GM18867 (cell line): Measurements from ENCODE around the gene YPEL2.
A peak's percentile ranks its signal among the peaks of the same experiment; 100 is the strongest.

Experiments used
- ATAC-seq: cut with Tn5 transposase; IDR thresholded peaks from one replicate; pipeline ENCODE4 v1.9.1; 2021; ENCODE audit warnings: mild to moderate bottlenecking, moderate library complexity; ENCODE audit not compliant: unreplicated experiment

YPEL2 gene

DNA sequence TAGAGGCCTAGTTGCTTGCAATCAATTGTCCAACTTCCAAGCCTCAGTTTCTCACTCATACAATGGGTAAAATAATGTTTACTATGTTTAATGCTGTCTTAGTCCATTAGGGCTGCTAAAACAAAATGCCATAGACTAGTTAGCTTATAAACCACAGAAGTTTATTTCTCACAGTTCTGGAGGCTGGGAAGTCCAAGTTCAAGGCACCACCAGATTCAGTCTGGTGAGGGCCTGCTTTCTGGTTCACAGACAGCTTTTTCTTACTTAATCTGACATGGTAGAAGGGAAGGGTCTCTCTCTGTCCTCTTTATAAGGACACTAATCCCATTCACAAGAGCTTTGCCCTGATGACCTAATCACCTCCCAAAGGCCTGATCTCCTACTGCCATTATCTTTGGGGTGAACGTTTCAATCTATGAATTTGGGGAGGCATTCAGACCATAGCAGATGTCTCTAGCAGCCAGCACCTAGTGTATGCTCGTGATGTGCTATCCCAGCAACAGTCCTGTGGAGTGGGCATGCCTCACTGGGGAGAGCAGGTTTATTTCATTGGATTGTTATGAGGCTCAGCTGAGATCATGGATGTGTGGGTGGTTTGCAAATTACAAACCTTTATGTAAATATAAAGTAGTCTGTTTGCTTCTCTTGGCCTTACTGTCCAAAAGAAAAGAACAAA lies 25.2 kb downstream of the YPEL2 start:
- no peak for ATAC-seq

DNA sequence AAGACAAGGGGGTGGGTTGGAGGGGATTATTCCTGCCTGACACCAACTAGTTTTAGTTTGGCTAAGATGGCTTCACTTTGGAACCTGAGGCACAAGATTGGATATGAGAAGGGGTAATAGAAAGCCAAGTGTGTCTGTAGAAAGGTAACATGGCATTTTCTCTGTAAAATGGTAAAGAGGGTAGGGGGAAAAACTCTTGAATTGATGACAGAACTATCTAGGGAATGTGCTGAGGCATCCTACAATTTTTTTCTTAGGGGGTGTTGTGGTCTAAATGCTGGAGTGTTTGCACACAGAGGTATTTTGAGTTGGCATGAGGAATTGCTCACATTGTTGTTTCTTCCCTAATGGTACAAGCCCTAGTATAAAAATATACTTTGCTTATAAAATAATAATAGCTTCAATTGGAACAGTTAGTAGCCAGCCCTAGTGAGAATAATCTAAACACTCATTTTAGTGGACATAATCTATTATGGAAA lies 25.8 kb downstream of the YPEL2 start:
- no peak for ATAC-seq

DNA sequence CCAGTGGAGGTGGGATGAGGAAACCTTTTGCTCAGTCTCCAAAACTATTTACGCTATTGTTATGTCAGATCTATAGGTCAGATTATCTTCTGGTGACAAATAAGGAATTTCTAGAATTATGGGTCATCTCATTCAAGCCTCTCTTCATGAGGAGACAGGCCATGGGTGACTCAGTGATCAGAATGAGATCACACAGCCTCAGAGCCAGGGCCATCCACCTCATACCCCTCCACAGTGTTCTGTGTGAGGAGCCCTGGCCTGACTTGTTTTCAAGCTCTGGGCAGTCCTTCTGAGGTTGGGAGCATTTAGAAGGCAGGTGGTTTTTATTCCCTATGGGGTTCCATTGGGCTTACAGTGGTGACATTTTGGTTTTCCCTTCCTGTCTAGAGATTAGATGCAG lies 26.5 kb downstream of the YPEL2 start:
- ATAC-seq = no peak

DNA sequence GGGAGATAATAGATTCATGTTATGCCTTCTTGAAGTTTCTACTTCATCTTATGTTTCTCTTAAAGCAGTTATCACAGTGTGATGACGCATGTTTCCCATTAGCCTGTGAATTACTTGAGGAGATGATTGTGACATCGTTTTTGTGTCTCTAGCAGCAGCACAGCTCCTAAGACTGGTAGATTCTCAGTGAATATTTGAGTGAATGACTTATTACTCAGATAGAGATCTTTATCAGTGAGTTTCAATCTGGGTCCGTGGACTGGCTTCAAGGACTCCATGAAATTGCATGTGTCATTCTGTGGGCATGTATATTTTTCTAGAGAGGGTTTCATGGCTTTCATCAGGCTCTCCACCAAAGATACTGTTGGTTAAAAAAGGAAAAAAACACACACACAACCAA lies 29.9 kb downstream of the YPEL2 start:
- no peak for ATAC-seq

DNA sequence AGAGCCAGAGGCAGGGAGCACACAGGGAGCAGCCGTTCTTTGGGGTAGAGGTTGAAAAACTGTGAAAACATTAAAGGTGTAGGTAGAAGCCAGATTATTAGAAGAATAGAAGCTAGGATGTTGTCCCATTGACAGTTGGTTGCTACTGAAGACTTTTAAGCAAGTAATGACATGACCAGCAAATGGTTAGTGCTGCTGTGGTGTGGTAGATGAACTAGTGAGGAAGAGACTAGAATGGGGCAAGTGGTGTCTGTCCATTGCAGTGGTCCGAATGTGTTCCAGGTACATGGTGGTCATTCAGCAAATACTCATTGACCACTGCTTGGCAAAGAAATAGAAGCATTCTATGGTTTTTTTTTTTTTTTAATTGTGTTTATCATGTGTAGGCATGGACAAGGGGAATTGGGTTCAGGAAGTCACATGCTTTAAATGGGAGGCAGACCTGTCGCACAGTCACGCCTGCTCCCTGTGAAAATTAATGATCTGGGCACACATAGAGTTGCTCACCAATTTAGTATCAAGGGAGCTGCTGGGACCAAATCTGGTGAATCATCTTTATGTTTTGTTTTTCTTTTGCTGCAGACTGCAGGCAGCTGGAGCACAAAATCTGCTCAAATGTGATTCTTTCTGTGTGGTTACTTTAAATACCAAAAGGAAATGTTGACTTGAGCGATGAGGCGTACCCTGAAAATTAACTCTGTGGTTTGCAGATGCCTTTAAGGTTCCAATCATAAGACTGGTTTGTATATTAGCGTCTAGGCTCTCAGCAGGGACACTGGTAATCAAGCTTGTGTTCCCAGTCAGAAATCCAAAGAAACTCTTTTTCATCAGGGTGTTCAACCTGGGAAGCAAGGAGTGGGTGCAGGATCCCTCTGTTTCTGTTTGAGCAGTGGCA lies 30.7 kb downstream of the YPEL2 start:
- peak; percentile 77 for ATAC-seq

DNA sequence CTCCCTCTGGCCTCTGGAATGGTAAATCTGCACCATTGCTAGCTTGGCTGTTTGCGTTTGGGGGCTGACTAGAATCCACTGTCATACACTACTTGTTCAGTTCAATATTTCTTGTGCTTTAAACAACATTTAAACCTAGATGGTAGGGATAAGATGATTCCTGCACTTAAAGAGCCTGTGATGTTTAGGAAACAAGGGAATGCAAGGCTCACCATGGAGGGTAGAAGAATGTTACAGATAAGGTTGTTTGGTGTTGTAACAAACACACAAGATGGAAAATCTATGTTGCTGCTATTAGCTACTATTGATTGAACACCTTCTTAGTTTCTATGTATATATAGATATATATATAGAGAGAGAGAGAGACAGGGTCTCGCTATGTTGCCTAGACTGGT lies 31.4 kb downstream of the YPEL2 start:
- no peak for ATAC-seq

DNA sequence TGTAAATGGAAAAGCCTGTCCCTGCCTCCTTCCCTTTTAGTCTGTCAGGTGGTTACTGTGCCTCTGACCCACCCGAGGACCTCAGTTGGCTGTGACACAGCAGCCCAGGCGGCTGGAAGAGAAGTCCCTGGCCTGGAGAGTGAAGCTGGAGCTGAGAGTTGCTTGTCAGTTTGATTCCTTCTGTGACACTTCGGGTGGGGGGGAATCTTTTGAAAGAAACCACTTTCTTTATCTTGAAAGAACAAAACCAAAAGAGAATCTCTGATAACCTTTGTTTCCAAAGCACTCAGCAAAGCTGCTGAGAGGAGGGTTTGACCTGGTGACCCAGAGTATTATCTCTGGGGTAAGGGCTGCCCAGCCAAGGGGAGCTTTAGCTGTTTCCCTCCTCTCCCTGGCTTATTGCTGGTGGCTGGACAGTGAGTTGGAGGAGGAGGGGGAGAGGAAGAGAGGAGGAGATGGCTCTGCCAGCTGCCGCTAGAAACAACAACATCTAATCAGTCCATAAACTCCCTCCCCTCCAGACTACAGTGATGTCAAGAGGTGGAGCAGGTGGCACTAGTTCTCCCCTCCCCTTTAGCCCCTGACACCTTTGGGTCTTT lies 34.0 kb downstream of the YPEL2 start:
- ATAC-seq = no peak

DNA sequence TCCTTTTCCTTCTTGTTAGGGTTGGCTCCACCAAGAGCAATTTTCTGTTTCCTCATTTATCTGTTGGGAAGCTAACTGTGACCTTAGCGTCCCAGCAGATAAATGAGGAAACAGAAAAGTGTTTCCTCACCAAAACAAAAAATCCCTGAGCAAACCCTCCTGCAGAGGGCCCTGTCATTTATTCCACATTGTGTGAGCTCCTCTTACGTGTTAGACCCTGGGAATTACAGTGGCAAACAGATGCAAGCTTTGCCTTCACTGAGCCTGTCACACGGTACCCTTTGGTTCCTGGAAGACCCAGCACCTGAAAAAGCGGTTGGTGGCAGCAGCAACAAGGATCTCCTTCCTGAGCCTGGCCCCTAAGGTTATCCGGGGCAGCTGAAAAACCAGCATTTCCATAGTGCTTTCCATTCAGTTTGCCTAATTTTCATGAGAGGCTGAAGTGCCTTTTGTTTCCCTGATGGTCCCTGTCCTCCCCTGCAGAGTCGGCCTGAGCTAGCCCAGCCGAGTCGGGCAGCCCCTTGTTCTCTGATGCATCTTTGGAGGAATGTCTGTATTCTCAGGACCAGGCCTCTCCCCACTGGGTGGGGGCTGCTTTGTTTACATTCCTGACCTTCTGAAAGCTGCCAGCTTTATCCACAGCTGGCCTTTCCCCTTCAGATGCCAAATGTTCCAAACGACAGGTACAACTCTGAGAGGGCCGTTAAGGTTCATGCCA lies 34.7 kb downstream of the YPEL2 start:
- no peak for ATAC-seq

DNA sequence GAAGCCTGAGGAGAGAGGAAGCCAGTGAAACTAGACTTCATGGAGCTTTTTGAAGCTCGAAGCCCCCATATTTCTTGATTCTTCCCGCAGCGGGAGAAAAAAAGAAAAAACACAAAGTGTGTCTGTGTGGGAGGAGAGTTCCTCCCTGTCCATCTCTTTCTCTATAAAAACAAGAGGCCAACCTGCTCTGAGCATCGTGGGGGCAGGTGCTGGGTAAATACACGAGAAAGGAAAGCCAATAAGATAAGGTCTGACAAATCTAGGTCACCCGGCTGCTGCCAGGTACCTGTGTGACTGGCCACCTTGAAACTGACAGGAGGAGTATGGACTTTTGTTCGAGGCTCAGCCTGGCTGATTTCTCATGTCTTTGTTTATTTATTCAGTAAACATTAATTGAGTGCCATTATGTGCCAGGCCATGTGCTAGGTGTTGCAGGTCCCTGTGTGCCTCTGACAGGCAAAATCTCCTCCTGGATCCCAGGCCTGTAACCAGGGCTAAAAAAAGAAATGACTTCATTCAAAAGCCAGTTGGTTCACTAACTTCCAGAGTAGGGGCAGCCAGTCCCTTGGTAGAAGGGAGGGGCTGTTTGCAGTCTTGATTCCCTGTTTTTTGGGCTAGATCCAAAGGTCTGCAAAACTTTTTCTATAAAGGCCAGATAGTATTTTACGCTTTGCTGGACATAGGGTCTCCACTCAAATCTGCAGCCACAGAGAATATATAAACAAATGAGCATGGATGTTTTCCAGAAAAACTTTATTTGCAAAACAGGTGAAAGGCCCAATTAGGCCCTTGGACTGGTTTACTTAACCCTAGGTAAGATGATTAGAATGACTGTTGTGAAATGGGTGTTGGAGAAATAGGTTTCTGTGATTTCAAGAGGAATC lies 35.6 kb downstream of the YPEL2 start:
- ATAC-seq = no peak

DNA sequence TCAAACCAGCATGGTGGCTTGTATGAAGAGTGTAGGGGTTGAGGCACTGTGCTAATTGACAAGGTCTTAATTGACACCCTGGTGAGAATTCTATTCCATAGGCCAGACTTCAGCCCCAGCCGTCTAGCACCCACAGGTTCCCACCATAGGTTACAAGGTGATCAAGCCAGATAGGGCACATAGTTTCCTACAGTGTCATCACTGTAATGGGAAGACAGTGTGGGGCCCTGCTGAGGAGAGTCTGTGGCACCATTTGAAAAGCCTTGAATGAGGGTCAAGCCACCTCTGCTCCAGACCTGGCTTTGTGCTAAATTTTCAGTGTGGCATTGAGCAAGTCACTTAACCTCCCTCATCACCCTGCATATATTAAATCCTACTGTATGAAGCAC lies 36.2 kb downstream of the YPEL2 start:
- no peak for ATAC-seq

DNA sequence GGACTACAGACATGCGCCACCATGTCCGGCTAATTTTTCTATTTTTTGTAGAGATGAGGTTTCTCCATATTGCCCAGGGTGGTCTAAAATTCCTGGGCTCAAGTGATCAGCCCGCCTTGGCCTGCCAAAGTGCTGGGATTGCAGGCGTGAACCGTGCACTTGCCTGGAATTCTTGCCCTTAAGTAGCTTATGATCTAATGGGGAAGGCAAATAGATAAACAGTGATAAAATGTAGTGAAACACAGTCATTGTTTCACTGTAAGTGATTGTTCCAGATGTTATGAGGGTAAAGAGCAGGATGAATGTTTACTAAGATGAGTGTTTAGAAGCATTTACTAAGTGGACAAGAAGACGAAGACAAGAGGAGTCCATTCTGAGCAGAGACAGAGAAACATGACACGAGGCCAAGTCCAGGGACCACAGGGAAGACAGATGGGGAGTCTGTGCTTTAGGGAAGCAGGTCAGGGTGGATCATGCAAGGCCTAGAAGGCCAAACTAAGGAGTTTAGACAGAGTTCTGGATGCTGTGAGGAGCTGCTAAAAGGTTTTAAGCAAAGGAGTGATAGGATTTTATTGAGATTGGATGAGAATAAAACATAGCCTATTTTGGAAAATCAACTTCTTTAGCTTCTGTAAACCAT lies 36.9 kb downstream of the YPEL2 start:
- ATAC-seq = no peak

DNA sequence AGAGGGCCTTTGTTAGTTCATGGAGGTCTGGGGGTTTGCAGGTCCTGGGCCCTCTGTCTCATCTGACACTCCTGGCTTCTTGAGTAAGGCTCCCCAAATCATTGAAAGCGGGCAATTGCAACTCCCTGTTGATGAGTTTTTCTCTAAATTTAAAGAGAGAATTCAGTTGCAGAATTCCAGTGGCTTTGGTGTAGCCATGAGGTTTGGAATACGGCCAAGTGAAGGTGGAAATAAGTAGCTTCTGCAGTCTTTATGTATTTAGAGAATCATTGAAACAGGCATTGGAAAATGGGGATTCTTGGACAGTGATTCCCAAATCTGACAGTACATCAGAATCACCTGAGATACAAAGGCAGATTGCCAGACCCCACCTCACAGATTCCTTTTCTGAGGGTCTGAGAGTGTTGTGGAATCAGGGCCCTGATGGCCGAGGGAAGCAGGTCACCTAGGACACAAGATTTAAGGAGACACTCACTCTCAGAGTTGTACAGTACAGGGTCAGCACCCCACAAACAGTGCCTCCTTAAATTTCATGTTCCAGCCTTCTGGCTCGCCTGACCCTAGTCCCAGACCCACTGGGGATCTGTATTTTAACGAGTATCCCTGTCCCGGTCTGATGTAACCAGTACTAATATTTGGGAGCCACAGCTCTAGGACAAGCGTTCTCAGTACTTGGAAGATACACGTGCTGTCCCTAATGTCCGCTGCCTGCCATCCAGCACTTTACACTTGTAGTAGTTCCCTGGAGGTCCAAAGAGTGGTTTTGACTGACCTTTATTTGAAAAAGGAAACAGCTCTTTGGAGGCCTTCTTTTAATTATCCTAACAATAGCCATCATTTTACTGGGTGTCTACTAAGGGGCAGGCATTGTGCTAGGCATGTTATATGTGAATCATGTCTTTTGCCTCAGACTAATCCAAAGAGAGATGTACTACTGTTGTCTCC lies 37.8 kb downstream of the YPEL2 start:
- no peak for ATAC-seq

DNA sequence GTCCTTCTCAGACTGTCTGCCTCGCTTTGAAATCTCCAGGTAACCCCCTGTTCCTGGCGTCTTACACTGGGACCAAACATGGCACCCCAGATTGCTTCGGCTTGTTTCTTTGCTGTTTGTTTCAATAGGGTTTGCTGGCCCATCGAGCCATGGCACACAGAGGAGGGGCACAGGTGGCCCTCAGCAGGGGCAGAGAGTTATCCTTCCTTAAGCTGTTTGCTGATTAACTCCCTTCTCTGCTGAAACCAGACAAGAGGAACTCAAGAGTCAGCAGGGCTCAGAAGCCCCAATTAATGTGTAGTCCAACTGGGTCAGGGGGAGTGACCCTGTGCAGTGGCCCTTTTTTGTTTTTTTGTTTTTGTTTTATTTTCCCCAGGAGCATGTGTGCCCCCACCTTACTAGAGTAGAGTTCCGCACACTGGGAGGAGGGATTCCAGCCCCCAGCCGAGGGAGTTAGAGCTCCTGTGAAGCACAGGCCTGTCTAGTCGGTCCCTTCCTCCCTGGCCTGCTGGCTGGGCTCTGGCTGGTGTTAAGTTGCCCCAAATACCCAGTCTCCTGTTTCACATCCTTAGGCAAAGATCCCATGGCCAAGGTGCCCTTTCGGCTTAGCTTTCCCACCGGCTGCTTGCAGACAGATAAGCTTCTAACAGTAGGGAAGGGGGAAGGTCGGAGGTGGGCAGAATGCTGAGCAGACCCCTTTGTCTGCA lies 39.3 kb downstream of the YPEL2 start:
- ATAC-seq = no peak

DNA sequence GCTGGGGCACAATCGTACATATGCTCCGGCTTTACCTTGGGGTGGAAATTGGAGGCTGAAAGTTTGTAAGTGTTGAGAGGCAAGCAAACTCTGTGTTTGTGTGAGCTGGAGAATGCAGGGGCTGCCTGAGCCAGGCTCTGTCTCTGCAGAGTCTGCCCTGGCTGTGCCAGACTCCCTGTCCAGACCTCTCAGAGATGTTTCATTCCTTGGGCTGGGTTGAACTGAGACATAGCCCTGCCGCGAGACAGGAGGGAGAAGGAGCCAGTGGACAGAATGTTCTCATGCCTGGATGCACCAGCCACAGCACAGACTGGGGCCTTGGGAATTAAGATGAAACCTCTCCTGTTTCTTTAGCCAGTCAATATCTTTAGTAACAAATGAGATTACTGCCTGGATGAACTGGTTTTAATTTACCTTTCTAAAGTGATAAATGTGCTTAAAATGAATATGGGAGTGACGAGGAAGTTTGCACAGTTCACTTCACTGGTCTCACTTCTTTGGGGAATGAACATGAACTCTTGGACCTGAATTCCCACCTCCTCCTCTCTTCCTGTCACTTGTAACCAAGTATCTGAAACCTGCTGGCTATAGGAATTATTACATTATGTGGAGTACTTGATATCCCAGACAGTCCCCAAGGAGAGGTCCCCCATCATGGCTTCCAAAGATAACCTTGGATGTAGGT lies 40.1 kb downstream of the YPEL2 start:
- ATAC-seq = no peak

DNA sequence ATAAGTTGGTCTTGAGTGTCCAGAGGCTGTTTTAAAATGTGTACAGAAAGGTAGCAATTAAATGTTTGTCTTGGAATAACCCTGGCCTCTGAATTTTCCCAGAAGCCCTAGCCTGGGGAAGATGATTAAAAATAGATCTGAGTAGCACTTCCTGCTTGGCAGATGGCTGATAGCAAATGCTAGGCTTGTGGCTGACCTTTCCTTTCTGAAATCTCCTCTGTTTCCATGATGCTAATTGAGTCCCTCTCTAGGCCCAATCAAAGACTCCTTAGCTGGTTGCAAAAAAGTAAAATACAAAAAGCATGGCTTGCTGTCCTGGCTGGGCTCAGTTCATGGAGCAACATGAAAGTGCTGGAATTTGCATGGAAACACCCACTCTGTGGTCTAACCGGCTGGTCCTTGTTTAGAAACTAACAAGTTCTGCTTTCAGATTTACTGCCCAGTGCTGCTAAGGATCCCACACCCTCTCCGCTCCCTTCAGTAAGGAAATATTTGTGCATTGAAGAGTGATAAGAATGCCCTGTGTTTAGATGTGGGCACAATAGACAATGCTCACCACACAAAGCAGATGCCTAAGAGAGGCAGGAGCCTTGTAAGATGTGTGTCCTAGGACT lies 40.8 kb downstream of the YPEL2 start:
- ATAC-seq = peak; percentile 56

DNA sequence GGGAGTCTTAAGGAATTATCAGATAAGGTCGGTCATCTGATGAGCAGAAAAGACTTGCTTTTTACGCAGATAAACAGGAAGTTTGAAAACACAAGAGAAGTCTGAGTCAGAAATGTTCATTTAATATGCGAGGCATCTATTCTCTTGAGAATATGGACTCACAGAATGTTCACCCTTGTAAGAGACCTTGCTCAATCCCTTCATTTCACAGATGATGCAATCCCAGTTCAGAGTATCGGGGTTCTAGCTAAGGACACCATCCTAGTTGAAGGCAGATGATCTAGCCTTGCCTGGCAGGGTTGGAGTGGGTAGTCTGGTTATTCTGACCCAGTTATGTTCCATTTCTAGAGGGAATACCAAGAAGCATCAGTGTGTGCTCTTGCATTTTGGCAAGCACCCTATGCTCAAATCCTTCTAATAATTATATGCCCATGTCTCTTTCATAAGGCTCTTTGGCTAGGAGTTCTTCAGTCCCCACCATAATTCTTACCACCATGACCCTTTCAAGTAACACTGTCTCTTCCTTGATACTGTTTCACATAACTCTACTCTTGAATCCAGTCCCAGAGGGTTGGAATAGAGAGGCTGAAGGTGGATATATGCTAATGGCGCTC lies 42.5 kb downstream of the YPEL2 start:
- no peak for ATAC-seq

DNA sequence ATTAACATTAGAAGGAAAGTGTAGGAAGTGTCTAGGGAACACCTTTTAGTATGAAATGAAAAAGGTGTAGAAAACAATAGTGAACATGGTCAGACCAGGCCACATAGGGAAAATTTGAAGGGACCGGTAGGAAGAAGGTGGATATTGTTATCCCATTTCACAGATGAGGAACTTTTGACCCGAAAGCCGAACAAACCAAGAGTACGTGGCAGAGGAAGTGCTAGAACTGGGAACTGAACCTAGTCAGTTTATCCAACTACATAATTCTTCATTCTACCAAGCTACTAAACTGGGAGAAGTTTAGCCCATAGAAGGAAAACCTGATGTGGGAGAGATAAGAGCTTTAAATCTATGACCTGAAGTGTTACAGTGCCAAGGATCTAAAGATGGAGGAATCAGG lies 43.2 kb downstream of the YPEL2 start:
- ATAC-seq = no peak
